A549 (cell line): Measurements from ENCODE around the gene PSAPL1.

Experiments used
- FOSB ChIP-seq: fragments of 250-450 bp; sonication (Bioruptor Pico); IDR thresholded peaks from 2 replicates; pipeline ENCODE4 v1.5.0; 2020; ENCODE audit warnings: mild to moderate bottlenecking, moderate library complexity
- POLR2A ChIP-seq: IDR thresholded peaks from 2 replicates; pipeline ENCODE4 v1.6.1; 2012; ENCODE audit warnings: mild to moderate bottlenecking, low read length
- RAD21 ChIP-seq, 2 experiments: fragments of >200 bp in 1 of 2; sonication (Bioruptor Twin) in 1 of 2; formaldehyde crosslinking in 1 of 2; IDR thresholded peaks in 1 of 2; conservative IDR thresholded peaks in 1 of 2; 2 replicates in 1 of 2; 3 replicates in 1 of 2; pipeline ENCODE4 v1.6.1; 2012 to 2018; ENCODE audit warnings: inconsistent platforms in 1 of 2
- SREBF2 ChIP-seq: fragments of 450-650 bp; IDR thresholded peaks from 2 replicates; pipeline ENCODE4 v1.6.1; 2014; ENCODE audit warnings: mild to moderate bottlenecking, moderate library complexity
- ZC3H11A ChIP-seq: fragments of 450-650 bp; IDR thresholded peaks from 2 replicates; pipeline ENCODE4 v1.6.1; 2014; ENCODE audit warnings: antibody characterized with exemption, mild to moderate bottlenecking
- ZNF302 ChIP-seq: fragments of 250-450 bp; sonication (Bioruptor Pico); IDR thresholded peaks from 2 replicates; pipeline ENCODE4 v1.9.0; 2021; ENCODE audit warnings: inconsistent platforms, mild to moderate bottlenecking, moderate library complexity
- TF ChIP-seq, protein P1 (sequence below): fragments of >200 bp; sonication (Bioruptor Twin); formaldehyde crosslinking; IDR thresholded peaks from 3 replicates; pipeline ENCODE4 v1.5.1; 2016
- TF ChIP-seq, protein P2 (sequence below): IDR thresholded peaks from 2 replicates; pipeline ENCODE4 v1.6.1; 2012
- TF ChIP-seq, protein P3 (sequence below): fragments of 150-350 bp; IDR thresholded peaks from 2 replicates; pipeline ENCODE4 v1.6.1; 2014; ENCODE audit warnings: low read depth, mild to moderate bottlenecking, low read length

DNA sequence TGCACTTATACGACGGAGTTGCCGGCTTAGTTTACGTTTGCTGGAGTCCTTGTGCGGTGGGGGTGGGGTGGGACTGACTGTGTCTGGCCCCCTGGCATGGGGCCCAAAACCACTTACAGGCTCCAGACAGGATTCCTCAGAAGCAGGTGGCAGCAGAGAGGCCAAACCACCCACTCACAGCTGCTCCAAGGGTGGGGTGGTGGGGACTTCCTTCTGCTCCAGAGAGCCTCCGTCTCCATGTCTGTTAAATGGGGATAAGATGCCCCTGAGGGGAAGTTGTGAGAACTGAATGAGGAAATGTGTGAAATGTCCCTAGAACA, 36.7 kb downstream of the PSAPL1 start:
- TF ChIP-seq, protein P1, sequence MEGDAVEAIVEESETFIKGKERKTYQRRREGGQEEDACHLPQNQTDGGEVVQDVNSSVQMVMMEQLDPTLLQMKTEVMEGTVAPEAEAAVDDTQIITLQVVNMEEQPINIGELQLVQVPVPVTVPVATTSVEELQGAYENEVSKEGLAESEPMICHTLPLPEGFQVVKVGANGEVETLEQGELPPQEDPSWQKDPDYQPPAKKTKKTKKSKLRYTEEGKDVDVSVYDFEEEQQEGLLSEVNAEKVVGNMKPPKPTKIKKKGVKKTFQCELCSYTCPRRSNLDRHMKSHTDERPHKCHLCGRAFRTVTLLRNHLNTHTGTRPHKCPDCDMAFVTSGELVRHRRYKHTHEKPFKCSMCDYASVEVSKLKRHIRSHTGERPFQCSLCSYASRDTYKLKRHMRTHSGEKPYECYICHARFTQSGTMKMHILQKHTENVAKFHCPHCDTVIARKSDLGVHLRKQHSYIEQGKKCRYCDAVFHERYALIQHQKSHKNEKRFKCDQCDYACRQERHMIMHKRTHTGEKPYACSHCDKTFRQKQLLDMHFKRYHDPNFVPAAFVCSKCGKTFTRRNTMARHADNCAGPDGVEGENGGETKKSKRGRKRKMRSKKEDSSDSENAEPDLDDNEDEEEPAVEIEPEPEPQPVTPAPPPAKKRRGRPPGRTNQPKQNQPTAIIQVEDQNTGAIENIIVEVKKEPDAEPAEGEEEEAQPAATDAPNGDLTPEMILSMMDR = no peak
- no peak for TF ChIP-seq RAD21 (conservative IDR thresholded peaks at IDR 0.05 in 1 of 2, IDR thresholded peaks at IDR 0.05 in 1 of 2)
- TF ChIP-seq, protein P2, sequence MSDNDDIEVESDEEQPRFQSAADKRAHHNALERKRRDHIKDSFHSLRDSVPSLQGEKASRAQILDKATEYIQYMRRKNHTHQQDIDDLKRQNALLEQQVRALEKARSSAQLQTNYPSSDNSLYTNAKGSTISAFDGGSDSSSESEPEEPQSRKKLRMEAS = no peak
- TF ChIP-seq POLR2A = no peak
- TF ChIP-seq ZC3H11A = no peak
- TF ChIP-seq ZNF302 (CRISPR knock-in tag) = no peak
- no peak for TF ChIP-seq FOSB (CRISPR knock-in tag)
- TF ChIP-seq, protein P3, sequence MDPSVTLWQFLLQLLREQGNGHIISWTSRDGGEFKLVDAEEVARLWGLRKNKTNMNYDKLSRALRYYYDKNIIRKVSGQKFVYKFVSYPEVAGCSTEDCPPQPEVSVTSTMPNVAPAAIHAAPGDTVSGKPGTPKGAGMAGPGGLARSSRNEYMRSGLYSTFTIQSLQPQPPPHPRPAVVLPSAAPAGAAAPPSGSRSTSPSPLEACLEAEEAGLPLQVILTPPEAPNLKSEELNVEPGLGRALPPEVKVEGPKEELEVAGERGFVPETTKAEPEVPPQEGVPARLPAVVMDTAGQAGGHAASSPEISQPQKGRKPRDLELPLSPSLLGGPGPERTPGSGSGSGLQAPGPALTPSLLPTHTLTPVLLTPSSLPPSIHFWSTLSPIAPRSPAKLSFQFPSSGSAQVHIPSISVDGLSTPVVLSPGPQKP = no peak
- TF ChIP-seq SREBF2 = no peak
